ENCODE results near the gene ARL17B.
"Not testable (repeated sequence)": the region's sequence is repeated elsewhere in the genome, so short reads cannot be mapped to it uniquely, and the experiment has no call there.

Gene ARL17B

DNA sequence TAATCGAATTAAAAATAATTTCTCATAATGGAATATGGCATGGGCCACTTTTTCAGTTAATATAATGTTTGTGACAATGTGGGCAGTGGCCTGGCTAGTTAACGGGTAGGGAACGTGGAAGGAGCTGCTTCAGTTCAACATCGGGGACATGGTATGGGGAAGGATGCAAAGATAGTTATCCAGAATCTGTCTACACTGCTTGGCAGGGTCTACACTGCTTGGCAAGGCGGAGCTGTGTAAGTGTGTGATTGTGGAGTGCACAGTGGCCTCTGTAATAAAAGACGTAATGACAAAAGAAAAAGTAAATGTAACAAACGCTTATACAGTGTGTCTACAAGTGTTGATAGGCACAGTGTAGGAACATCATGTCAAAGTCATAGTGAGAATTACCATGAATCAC, 74.0 kb downstream of the ARL17B start:
- not testable (repeated sequence) for DNase-seq

DNA sequence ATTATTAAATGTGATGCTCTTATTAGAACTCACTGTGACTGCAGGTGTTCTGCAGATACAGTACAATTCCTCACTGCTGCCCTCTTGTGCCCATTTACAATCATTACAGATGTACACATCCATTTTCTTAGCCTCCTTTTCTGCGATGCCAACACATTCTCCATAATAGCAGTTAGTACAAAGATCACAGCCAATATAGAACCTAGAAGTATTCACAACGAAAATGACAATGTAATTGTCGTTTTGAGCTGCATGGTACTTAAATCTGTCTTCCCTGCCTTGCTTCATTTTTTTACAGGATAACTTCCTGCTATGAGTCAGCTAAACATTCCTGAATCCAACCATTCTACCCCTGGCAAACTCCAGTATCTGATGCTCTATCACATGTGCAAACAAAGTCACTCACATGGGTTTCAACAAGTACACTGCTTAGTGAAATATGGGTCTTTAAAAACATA, 74.8 kb downstream of the ARL17B start:
- peak; percentile 37 for DNase-seq

DNA sequence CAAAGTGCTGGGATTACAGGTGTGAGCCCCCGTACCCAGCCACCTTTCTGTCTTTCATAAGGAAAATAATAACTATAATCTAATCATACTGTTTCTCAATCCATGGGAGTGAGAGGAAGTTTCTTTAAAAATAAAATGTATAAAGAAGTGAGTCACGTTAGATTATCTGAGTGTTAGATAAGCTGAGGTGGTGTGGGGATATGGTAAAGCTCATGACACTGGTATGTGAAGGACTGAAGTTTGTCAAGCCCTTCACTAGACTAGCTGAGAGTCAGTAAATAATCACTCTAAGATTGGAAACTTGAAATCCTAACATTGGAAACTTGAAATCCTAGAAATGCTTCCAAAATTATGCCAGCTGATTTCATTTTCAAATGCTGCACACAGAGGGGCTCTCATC, 76.1 kb downstream of the ARL17B start:
- DNase-seq, result not testable (repeated sequence)

DNA sequence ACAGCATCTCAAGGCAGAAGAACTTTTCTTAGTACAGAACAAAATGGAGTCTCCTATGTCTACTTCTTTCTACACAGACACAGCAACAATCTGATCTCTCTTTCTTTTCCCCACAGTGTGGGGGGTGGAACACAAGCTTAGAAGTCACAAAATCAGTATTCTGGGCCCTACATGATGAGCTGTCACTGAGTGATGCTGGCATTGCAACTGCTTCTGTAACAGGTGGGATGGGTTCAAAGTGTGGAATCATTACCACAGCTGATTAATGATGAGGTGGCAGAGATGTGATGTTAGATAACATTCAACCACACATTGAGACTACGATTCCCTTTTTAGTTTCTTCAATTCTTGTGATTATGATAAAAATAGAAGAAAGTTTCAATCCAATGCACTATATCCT, 77.1 kb downstream of the ARL17B start:
- not testable (repeated sequence) for DNase-seq

DNA sequence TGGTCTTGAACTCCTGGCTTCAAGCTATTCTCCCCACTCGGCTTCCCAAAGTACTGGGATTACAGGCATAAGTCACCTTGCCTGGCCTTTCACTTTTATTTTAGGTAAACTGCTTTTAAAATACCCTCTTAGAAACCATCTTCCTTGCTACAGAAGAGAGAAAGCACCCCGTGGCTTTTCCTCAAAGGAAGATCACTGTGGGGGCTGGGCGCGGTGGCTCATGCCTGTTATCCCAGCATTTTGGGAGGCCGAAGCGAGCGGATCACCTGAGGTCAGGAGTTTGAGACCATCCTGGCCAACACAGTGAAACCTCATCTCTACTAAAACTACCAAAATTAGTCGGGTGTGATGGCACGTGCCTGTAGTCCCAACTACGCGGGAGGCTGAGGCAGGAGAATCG, 78.9 kb downstream of the ARL17B start:
- not testable (repeated sequence) for DNase-seq

DNA sequence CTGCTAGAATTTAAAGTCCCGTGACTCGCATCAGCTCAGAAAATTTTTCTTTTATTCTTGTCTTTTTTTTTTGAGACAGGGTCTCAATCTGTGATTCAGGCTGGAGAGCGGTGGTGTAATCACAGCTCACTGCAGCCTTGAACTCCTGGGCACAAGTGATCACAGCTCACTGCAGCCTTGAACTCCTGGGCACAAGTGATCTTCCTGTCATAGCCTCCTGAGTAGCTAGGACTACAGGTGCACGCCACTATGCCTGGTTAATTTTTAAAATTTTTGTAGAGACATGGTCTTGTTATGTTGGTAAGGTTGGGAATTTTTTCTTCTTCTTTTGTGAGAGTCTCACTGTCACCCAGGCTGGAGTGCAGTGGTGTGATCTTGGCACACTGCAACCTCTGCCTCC, 80.2 kb downstream of the ARL17B start:
- DNase-seq, result not testable (repeated sequence)

DNA sequence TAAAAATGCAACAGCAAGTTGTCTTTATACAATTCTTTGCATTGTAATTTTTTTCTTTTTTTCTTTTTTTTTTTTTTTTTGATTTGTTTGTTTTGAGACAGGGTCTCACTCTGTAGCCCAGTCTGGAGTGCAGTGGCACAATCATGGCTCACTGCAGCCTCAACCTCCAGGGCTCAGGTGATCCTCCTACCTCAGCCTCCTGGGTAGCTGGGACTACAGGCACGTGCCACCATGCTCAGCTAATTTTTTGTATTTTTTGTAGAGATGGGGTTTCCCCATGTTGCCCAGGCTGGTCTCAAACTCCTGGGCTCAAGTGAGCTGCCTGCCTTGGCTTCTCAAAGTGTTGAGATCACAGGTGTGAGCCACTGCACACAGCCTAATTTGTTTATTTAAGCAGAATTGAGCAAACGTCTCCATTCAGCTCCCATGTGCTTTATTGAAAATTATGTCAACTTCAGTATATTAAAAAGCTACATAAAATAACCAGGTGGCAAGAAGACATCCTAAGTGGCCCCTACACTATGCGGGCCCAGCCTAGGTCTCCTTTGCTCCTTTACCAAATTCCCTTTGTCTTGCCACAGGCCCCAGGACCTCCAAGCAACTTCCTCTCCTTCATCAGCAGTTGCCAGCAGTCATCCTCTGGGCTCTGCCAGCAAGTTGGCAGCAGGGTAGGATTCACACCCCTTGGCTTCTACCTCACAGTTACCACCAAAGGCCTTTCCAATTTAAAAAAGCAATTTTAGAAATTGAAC, 84.7 kb downstream of the ARL17B start:
- not testable (repeated sequence) for DNase-seq

DNA sequence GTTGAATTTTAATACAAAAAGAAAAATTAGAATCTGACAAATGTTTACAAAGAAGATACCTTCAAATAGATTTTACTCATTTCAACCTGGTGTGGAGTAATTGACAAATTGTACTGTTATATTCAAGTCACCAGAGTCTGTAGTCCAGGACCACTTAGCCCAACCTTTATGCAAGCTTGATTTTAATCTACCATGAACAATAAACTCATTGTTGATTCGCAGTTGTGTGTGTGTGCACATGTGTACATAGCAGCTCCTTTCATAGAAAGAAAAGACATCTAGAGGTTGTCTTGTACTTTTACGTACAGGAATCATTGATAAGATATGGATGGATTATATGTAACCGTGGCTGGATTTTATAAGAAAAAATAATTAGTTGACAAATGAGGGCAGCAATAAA, 87.3 kb downstream of the ARL17B start:
- DNase-seq, result no peak

DNA sequence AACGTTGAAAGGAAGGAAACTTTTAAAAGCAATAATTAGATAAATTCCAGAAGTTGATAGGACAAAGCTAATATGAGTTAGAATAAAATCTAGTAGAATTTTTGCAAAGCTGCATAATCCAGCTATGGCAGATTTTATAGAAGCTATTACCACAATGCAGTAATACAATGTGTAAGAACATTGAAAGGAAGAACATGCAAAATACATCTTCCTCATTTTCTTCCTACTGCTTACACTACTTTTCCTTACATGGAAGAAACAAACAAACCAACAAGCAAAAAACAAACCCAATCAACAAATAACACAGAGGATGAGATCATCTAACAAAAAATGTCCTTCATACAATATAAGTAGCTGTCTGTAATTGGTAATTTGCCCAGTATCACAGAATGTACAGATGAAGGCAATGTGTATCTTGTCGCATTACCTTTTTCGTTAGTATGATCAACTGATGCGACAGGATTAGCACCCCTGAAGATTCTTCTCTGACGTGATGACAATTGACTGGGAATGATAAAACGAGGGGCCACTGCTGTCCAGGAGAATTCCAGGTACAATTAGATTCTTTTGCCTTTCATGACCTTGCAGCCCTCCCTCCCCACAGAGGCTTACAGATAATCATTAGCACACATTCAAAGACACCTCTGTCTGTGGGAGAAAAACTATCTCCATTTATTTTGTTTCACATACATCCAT, 87.9 kb downstream of the ARL17B start:
- no peak for DNase-seq

DNA sequence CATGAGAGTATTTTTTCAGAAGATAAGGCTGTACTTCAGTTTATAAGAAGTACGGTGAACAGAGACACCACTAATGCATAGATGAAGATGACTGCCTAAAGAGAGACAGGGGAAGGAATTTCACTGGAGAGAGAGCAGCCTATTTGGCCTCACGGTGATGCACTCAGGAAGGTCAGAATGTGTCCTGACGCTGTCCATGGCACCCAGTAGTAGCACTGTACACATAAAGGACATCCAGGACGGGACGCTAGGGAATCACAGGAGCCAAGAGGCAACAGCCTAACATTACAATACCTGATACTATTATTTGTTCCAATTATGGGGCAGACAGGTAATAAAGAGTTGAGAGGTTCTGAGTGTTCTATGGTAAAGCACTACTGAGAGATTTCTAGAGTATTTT, 91.5 kb downstream of the ARL17B start:
- no peak for DNase-seq

DNA sequence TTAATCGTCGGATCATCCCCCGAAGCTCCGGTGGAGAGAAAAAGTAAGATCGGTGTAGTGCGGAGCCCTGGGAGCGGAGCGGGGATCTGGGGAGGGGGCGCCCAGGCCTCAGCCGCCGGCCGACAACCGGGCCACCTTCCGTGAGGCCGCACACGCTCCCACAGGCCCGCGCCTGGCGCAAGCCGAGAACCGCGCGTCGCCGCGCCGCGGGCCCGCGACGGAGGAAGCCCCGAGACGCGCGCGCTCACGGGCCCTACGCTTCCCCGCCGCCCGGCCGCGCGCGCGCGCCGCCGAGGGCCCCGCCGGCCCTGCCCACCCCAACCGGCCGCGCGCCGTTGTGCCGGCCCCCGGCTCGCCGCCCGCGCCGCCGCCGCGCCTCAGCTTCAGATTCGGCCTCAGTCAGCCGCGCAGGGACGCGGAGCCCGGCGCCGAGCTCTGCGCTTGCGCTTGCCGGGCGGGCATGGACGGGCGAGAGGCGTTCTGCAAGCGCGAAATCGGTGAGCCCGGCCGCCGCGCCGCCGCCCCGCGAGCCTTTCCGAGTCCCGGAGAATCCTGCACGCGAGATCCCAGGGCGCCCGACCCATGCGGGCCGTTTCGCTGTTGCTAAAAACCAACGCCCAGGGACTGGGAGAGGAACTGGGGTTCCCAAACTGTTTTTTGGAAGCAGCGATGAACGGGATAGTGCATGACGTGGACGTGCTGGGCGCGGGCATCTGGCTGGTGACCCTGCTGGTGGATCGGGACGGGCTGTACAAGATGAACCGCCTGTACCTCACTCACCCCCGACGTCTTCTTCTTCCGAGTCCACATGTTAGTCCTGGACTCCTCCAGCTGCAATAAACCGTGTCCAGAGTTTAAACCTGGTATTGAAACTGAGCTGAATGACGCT, 94.7 kb downstream of the ARL17B start:
- peak; percentile 97 for DNase-seq

DNA sequence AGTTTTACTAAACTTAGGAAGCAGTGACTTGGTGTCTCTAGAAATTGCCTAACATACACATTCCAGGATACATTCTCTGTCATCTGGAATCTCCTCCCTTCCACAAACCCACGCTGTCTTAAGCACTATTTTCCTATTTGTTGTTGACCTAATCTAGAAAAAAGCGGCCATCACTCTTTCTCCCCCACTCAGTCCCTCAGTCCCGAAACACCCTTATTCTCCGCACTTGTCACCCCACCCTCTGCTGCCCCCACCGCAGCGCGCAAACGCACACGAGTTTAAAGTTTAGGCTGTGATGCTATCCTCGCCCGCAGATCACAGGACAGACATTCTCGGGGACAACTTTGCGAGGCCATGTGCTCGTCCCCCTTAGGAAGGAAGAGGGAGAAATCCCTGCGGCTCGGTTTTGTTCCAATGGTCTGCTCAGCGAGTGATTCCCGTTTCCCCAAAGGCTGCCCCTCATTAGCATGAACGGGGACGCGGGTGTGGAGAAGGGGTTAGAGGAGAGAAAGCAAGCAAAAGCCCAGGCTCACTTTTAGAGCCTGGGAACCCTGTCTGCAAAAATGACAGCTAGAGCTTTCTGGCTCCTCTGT, 95.4 kb downstream of the ARL17B start:
- not testable (repeated sequence) for DNase-seq

DNA sequence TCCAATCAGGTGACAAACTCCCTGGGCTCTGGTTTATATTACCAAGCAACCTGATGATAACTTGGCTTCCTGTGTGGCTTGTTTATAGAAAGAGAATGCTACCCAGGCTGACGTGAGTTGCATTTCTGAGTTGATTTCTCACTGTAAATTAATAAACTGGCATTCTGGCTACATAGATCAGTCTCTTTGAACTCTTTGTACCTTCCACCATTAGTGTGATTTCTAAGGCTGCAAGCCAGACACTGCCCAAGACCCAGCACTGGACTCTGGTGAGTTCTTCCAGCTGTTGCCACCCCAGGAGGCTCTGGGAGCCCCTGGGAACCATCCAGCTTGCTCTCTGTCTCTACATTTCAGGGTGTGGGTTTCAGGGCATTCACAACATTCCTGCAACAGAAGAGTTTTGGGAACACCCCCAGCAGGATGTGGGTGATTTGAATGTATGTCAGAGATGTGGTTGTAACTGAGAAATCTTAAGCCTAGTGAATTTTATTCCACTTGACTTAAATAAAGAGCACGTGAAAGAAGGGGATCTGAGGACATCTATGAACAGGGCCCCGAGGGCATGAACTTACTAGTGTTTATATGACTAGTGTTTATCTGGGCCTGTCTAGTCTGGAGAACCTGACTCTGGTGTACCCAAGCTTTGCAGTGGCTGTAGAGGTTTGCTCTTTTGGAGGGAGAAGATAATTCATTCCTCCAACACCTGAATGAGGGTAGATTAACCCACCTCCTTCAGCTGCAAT, 96.9 kb downstream of the ARL17B start:
- no peak for DNase-seq

DNA sequence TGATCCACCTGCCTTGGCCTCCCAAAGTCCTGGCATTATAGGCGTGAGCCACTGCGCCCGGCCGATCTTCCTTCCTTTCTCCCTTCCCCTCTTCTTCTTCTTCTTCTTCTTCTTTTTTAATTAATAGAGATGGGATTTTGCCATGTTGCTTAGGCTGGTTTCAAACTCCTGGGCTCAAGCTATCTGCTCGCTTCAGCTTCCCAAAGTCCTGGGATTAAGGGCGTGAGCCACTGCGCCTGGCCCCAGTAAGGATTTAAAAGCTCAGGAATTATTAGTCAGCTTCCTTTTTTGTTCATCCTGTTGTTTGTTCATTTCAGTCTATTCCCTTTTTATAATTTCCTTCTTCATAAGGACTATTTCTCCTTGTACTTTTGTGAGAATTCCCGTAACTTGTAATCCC, 99.3 kb downstream of the ARL17B start:
- no peak for DNase-seq

DNA sequence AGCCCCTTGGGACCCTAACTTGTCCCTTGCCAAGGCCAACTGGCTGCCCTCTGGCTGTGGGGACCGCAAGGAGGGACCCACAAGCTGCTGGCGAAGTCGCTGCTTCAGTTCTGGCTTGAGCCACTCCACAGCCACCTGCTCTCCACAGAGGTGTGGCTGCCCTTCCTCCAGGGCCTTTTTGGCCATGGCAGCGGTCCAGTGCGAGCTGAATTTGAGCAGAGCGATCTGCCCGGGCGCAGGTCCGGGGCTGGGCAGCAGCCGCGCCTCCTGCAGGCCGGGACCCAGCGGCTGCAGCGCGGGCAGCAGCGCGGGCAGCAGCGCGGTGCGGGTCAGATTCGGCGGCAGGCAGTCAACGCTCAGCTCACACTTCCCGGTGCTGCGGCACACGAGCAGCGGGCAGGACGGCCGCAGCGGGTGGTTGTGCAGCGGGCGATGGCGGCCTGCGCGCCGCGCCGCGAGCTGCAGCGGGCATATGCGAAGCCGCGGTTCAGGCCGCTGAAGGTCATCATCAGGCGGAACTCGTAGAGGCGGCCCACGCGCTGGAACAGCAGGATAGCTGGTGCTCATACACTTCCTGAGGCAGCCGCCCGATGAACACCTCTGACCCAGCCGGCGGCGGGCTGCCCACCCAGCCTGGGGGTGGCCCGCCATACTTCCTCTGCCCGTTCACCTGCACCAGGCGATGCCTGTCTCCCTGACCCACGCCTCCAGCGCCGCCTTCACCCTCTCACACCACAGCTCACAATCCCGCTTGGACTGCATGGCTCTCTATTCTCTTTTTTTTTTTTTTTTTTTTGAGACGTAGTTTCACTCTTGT, 101.5 kb downstream of the ARL17B start:
- DNase-seq, result not testable (repeated sequence)

DNA sequence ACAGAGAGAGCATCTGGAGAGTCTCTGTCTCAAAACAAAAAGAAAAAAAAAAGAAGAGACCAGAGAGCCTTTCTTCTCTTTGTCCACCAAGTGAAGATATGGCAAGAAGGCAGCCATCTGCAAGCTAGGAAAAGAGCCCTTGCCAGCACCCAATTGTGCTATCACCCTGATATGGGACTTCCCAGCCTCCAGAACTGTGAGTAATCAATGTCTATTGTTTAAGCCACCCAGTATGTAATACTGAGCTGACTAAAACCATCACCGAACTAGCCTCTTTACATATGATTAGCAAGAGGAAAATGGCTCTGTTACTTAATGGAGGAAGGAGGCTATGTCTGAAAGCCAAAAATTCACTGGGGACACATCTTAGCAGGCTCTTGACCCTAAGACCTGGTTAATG, 105.2 kb downstream of the ARL17B start:
- DNase-seq, result not testable (repeated sequence)

DNA sequence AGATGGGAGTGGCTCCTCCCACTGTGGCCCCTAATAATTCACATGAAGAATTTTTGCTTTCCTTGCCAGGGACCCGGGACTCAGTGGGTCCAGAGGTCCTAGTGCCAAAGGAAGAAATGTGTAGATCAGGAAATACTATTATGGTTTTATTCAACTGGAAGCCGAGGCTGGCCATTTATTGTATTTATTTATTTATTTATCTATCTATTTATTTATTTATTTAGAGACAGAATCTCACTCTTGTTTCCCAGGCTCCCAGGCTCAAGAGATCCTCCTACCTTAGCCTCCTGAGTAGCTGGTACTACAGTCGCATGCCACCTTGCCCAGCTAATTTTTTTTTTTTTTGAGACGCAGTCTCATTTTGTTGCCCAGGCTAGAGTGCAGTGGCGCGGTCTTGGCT, 107.4 kb downstream of the ARL17B start:
- not testable (repeated sequence) for DNase-seq

DNA sequence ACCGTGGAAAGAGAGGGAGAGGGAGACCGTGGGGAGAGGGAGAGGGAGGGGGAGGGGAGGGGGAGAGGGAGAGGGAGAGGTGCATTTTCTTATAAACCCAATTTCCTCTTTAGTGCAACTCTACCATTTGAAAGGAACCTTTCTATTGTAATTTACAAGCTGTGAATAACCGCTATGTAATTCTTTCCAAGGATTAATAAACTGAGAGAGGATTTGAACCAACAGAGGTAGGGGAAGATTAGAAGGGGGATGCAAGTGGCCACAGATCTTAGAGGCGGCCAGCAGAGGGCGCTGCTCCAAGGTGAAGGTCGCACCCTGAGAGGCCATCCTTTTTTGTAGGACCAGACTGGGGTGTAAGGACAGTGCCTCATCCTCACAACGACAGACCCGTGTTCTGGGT, 107.8 kb downstream of the ARL17B start:
- not testable (repeated sequence) for DNase-seq

DNA sequence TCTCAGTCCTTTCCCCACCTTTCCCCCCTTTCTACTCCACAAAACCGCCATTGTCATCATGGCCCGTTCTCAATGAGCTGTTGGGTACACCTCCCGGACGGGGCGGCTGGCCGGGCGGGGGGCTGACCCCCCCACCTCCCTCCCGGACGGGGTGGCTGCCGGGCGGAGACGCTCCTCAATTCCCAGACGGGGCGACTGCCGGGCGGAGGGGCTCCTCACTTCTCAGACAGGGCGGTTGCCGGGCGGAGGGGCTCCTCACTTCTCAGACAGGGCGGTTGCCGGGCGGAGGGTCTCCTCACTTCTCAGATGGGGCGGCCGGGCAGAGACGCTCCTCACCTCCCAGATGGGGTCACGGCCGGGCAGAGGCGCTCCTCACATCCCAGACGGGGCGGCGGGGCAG, 108.8 kb downstream of the ARL17B start:
- DNase-seq, result not testable (repeated sequence)

DNA sequence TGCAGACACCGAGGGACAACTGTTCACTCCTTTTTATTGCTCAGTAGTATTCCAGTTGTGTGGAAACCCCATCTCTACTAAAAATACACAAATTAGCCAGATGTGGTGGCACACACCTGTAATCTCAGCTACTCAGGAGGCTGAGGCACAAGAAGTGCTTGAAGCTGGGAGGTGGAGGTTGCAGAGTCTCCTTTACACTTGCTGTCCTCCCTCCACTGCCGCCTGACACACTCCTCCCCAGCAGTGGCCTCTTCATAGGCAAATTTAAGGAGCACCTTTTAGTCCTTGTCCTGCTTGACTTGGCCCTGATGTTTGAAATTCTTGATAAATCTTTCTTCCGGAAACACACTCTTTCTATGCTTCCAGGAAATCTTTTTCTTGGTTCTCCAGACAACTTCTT, 112.4 kb downstream of the ARL17B start:
- DNase-seq, result not testable (repeated sequence)
